Measurements from ENCODE around the gene AKAP8.

- TF ChIP-seq CTCF (IDR thresholded peaks at IDR 0.05) (no peak), EP300 (IDR thresholded peaks at IDR 0.05) (no peak), POLR2AphosphoS5 (IDR thresholded peaks at IDR 0.05) (no peak), POLR2A (IDR thresholded peaks at IDR 0.05) (no peak)
These were observed 41.6 kb upstream of the AKAP8 start for GRCh38 chr19:15421136-15421695.
